HL-60/S4 treated with retinoic acid at 250 ng/mL for 4 days and 3 days (cell line): ENCODE data around the gene TRIM7.
"Not testable (repeated sequence)": the region's sequence is repeated elsewhere in the genome, so short reads cannot be mapped to it uniquely, and the experiment has no call there.

Experiments used
- in situ Hi-C: fragments of 300-500 bp; cut with MboI; formaldehyde crosslinking; loops from 2 replicates; pipeline ENCODE4 v1.7.0; 2022; ENCODE audit warnings: low sequenced_read_pairs

The TRIM7 gene

DNA sequence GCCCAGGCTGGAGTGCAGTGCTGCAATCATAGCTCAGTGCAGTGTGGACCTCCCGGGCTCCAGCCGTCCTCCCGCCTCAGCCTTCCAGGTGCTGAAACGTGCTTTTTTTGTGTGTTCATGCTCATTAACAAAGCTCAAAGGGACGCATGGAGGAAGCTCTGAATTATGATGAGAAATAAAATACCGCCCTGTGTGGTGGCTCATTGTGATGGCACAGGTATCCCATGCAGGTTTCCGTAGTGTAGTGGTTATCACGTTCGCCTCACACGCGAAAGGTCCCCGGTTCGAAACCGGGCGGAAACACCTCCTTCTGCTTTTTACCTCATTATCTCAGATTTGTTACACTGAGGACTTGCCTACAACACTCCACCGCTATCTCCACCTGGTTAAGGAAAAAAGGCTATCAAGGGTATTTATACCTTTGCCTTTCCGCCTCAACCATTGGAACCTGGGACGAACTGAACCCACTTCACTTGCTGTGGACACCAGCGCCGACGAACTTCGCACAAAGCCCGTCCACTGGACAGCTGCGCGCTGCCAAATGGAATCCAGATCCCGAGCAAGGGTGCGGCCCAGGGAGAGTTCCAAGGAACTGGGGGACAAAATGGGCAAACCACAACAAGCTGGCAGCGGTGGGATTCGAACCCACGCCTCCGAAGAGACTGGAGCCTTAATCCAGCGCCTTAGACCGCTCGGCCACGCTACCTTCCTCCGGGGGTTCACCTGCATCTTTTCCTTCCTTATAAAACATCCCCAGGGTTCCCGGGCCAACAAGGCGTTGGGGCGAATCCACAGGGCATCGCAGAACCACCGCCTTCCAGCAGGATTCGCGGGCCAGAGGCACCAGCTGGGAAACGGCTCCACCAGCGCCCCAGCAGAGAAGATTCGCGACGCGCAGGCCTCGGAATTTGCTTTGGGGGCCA is 31.3 kb downstream of the TRIM7 start:
- in situ Hi-C loops = no loop called here

GRCh38 chr5:181173027-181173419 is 32.0 kb downstream of the TRIM7 start:
- in situ Hi-C loops = no loop called here

- in situ Hi-C loops = no loop called here
Measured at GRCh38 chr5:181171782-181172181, 33.2 kb downstream of the TRIM7 start.

DNA sequence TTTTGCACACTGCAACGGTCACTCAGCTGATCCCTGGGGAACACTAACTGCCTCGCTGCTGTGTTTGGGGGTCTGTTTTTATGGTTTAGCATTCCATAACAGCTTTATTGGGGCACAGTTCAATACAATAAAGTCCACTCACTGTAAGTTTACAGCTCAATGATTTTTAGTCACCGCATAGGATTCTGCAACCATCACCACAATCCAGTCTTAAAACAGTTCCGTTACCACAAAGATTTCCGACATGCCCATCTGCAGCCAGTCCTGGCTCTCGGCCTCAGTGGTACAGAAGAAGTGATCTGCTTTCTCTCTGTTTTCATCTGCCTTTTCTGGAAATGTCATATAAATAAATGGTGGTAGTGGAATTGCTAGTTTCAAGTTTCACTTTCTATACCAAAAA is 34.0 kb downstream of the TRIM7 start:
- in situ Hi-C loops = no loop called here

DNA sequence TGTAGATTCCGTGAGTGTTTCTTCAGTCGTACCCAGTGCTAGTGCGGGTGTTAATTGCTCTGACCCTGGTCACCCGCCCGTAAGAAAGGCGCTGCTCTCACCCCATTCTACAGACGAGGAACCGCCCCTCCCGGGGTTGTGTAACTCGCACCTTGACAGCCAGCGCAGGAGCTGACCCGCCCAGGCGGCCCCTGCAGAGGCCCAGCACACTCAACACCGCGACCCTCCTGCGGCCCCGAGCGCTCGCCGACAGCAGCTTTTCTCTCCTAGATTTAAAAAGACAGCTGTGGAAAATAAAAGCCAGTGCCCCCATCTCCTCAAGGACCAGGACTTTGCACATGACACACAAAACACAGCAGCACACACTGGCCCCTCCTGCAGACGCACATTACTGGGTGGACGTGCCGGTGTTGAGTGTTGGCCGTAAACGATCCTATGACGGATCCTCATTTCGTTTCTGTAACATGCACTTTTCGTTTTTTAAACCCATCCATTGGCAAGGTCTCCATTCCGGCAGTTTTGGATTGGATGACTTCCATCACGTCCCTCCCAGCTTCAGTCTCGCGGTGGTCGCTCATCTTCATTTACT is 34.7 kb downstream of the TRIM7 start:
- in situ Hi-C loops = no loop called here

DNA sequence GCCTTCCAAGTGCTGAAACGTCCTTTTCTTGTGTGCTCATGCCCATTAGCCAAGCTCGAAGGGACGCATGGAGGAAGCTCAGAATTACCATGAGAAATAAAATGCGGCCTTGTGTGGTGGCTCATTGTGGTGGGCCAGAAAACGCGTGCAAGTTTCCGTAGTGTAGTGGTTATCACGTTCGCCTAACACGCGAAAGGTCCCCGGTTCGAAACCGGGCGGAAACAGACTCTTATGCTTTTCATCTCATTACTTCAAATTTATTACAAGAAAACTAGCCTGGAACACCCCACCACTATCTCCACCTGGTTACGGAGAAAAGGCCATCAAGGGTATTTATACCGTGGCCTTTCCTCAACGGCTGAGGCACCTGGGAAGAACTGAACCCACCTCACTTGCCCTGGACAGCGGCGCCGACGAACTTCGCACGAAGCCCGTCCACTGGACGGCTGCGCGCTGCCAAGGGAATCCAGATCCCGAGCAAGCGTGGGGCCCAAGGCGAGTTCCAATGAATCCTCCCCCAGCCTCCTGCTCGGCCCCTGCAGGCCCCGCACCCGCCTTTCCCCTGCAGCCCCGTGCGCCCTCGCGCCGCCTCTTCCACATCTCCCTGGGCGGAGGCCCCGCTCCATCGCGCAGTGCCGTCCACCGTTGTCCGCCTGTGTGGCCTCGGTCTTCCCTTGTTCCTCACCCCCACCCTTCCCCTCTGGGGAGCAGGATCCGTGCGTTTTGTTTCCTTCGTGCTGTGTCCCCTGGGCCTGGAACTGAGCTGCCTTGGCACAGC is 35.3 kb downstream of the TRIM7 start:
- in situ Hi-C loops = not testable (repeated sequence)

GRCh38 chr5:181168595-181169118 is 36.3 kb downstream of the TRIM7 start:
- in situ Hi-C loops = no loop called here

DNA sequence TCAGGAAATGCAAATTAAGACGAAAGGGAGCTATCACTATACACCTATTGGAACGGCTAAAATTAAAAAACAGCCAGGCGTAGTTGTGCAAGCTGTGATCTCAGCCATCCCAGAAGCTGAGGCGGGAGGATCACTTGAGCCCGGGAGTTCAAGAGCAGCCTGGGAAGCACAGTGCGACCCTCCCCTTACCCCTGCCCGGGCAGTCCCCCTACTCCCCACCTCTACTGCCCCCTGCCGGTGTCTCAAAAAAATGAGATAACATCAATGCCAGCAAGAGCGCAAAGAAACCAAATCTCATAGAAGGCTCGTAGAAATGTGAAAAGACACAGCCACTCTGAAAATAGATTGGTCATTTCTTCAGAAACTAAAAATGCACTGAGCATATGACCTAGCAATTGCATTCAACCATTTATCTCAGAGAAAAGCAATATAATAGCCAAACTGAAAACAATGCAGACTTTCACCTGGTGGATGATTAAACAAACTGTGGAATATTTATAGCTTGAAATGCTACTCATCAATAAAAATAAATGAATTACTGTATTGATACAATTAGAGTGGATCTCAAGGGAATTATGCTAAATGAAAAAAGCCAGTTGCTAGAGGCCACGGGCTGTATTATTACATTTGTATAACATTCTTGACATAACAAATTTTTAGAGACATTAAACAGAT is 37.0 kb downstream of the TRIM7 start:
- in situ Hi-C loops = no loop called here

- in situ Hi-C loops = no loop called here
Measured at GRCh38 chr5:181166812-181167733, 37.9 kb downstream of the TRIM7 start.

GRCh38 chr5:181164076-181164952 is 40.7 kb downstream of the TRIM7 start:
- in situ Hi-C loops = no loop called here

DNA sequence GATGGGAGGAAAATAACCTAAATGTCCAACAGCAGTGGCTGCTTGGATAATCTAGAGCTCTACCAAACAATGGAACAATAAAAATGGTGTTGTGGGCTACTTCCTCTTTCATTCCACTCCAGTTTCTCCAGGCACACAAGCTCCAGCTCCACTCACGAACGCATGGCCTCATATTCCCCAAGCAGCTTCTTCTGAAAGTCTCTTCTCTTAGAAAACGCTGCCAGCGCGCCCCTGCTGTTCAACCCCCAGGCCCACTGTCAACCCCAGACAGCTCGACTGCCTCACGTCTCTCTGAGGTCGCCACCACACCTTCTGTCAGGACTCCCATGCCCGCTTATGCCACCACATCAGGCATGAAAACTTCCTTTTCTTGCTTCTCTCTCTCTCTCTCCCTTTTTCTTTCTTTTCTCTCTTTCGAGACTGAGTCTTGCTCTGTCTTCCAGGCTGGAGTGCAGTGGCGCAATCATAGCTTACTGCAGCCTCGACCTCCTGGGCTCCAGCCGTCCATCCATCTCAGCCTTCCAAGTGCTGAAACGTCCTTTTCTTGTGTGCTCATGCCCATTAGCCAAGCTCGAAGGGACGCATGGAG is 41.4 kb downstream of the TRIM7 start:
- in situ Hi-C loops = no loop called here

GRCh38 chr5:181161534-181162175 is 43.3 kb downstream of the TRIM7 start:
- in situ Hi-C loops = no loop called here

DNA sequence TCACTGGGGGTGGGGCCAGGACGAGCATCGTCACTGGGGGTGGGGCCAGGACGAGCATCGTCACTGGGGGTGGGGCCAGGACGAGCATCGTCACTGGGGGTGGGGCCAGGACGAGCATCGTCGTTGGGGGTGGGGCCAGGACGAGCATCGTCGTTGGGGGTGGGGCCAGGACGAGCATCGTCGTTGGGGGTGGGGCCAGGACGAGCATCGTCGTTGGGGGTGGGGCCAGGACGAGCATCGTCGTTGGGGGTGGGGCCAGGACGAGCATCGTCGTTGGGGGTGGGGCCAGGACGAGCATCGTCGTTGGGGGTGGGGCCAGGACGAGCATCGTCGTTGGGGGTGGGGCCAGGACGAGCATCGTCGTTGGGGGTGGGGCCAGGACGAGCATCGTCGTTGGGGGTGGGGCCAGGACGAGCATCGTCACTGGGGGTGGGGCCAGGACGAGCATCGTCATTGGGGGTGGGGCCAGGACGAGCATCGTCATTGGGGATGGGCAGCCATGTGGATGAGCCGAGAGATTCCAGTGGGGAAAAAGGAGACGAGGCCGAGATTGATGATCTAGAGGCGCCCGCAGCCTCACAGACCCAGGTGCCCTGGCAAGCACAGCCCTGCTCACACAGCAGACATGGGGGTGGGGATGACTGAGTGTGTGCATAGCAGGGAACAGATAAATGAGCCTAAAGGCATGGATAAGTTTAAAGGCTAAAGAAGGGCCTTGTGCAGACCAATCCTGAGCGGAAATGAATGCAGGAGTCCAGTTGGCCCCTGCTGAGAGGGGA is 44.1 kb downstream of the TRIM7 start:
- in situ Hi-C loops = not testable (repeated sequence)

DNA sequence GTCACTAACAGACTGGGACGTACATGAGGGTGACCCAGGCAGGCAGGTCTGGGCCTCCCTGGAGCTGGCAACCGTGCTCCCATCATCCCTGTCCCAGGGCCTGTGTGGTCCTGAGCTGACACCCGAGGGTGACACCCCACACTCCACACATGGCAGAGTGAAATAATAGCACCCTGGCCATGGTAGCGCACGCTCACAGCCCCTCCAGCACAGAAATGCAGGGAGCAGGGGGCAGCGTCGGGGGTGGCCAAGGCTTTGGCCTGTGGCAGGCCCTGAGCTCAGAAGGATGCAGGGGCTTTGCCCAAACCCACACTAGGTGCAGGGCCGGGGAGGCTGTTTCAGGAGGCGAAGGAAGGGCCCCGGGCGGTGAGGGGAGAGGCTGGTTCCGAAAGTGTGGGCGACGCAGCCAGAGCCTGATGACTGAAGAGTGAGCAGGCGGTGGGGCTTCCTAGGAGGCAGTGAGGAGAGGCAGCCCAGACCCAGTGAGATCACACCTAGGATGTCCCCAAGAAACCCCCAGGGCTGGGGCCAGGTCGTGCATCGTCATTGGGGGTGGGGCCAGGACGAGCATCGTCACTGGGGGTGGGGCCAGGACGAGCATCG is 44.7 kb downstream of the TRIM7 start:
- in situ Hi-C loops = no loop called here

- in situ Hi-C loops = no loop called here
Measured at GRCh38 chr5:181159286-181160151, 45.5 kb downstream of the TRIM7 start.

DNA sequence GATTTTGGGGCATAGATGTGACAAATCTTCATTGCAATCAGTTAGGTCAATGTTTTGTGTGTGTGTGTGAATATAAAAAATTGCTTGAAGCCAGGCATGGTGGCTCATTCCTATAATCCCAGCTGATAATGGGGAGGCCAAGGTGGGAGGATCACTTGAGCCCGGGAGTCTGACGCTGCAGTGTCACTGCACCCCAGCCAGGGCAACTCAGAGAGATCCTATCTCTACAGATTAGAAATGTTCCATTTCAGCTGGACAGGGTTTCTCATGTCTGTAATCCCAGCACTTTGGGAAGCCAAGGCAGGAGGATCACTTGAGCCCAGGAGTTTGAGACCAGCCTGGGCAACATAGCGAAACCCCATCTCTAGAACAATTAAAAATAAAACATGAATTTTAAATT is 46.1 kb downstream of the TRIM7 start:
- in situ Hi-C loops = no loop called here
